GM23338 (cell line): Measurements from ENCODE around the gene NUP214. TPM values are rescaled to one million over a fixed set of nuclear protein-coding genes. Genes with fewer than 3 reads are reported as not detected.

Experiments
- ATAC-seq: fragments of 200-7000 bp; cut with Tn5 transposase; 3 replicates; pipeline ENCODE4 v1.9.1; 2020
- DNase-seq: peaks from one replicate; pipeline ENCODE4 v3.0.0-alpha.2; 2015; ENCODE audit warnings: low spot score
- H2AFZ ChIP-seq: fragments of 200-600 bp; sonication (generic); 2 replicates; pipeline ENCODE4 v1.8.0; 2016; ENCODE audit warnings: antibody characterized with exemption, mild to moderate bottlenecking, moderate library complexity
- H3F3A ChIP-seq: fragments of 200-600 bp; sonication (generic); replicated peaks from 2 replicates; pipeline ENCODE4 v1.8.0; 2017; ENCODE audit warnings: antibody characterized with exemption, mixed run types, low read depth
- H3K27ac ChIP-seq: fragments of 200-600 bp; sonication (generic); 2 replicates; pipeline ENCODE4 v1.6.1; 2016; ENCODE audit warnings: low read depth
- H3K27me3 ChIP-seq: fragments of 200-600 bp; sonication (generic); 2 replicates; pipeline ENCODE4 v1.8.0; 2016; ENCODE audit warnings: mild to moderate bottlenecking, mixed run types, moderate library complexity; ENCODE audit not compliant: insufficient read depth
- H3K36me3 ChIP-seq: fragments of 200-600 bp; sonication (generic); 2 replicates; pipeline ENCODE4 v1.8.0; 2016; ENCODE audit warnings: mild to moderate bottlenecking; ENCODE audit not compliant: insufficient read depth
- H3K4me1 ChIP-seq: fragments of 200-600 bp; sonication (generic); 2 replicates; pipeline ENCODE4 v1.8.0; 2016; ENCODE audit warnings: mild to moderate bottlenecking, moderate library complexity; ENCODE audit not compliant: insufficient read depth
- H3K4me2 ChIP-seq: fragments of 200-600 bp; sonication (generic); 2 replicates; pipeline ENCODE4 v1.7.1; 2017; ENCODE audit warnings: mixed run types
- H3K4me3 ChIP-seq: fragments of 200-600 bp; sonication (generic); 2 replicates; pipeline ENCODE4 v1.6.1; 2016; ENCODE audit warnings: mixed run types
- H3K79me2 ChIP-seq: fragments of 200-600 bp; sonication (generic); replicated peaks from 2 replicates; pipeline ENCODE4 v1.8.0; 2017; ENCODE audit warnings: mild to moderate bottlenecking; ENCODE audit not compliant: insufficient read depth
- H3K9me2 ChIP-seq: fragments of 200-600 bp; sonication (generic); 2 replicates; pipeline ENCODE4 v1.8.0; 2017; ENCODE audit not compliant: insufficient read depth
- H4K20me1 ChIP-seq: fragments of 200-600 bp; sonication (generic); replicated peaks from 2 replicates; pipeline ENCODE4 v1.8.0; 2017; ENCODE audit warnings: mild to moderate bottlenecking; ENCODE audit not compliant: insufficient read depth
- H3K27ac Mint-ChIP-seq: 2 replicates; pipeline ENCODE4 v1.8.0; 2020; ENCODE audit warnings: inconsistent platforms, mild to moderate bottlenecking, moderate library complexity, mixed read lengths
- H3K27me3 Mint-ChIP-seq: 3 replicates; pipeline ENCODE4 v1.8.0; 2022; ENCODE audit warnings: low read depth, mild to moderate bottlenecking, moderate library complexity, mixed read lengths, inconsistent platforms; ENCODE audit not compliant: insufficient read depth, poor library complexity
- H3K36me3 Mint-ChIP-seq: 3 replicates; pipeline ENCODE4 v1.8.0; 2021; ENCODE audit warnings: low read depth, mild to moderate bottlenecking, inconsistent platforms, moderate library complexity, mixed read lengths
- H3K4me1 Mint-ChIP-seq: 3 replicates; pipeline ENCODE4 v1.8.0; 2020; ENCODE audit warnings: mild to moderate bottlenecking, inconsistent platforms, mixed read lengths
- H3K4me3 Mint-ChIP-seq: 3 replicates; pipeline ENCODE4 v1.8.0; 2021; ENCODE audit warnings: moderate library complexity, mild to moderate bottlenecking, inconsistent platforms, mixed read lengths
- H3K9me3 Mint-ChIP-seq: 3 replicates; pipeline ENCODE4 v1.8.0; 2020; ENCODE audit warnings: moderate library complexity, mild to moderate bottlenecking, inconsistent platforms, mixed read lengths
- CREB1 ChIP-seq: fragments of 250-450 bp; sonication (Bioruptor Pico); IDR thresholded peaks from 2 replicates; pipeline ENCODE4 v1.5.0; 2020; ENCODE audit warnings: low read depth, mild to moderate bottlenecking, moderate library complexity
- EZH2 ChIP-seq: fragments of 200-600 bp; sonication (generic); IDR thresholded peaks from one replicate; pipeline ENCODE4 v1.8.0; 2017; ENCODE audit warnings: antibody characterized with exemption, mild to moderate bottlenecking, low read depth; ENCODE audit not compliant: unreplicated experiment
- EZH2phosphoT487 ChIP-seq: fragments of 200-600 bp; sonication (generic); IDR thresholded peaks from one replicate; pipeline ENCODE4 v1.8.1; 2018; ENCODE audit warnings: antibody characterized with exemption; ENCODE audit not compliant: unreplicated experiment
- JUNB ChIP-seq: IDR thresholded peaks from one replicate; pipeline ENCODE4 v1.6.1; 2016; ENCODE audit warnings: antibody characterized with exemption; ENCODE audit not compliant: unreplicated experiment
- NANOG ChIP-seq: IDR thresholded peaks from 2 replicates; pipeline ENCODE4 v1.6.1; 2016; ENCODE audit warnings: antibody characterized with exemption, borderline replicate concordance
- POLR2AphosphoS5 ChIP-seq: IDR thresholded peaks from 2 replicates; pipeline ENCODE4 v1.6.1; 2016; ENCODE audit warnings: antibody characterized with exemption, low read depth
- STAT1 ChIP-seq: IDR thresholded peaks from one replicate; pipeline ENCODE4 v1.6.1; 2016; ENCODE audit warnings: antibody characterized with exemption; ENCODE audit not compliant: unreplicated experiment
- ZNF114 ChIP-seq: fragments of 250-450 bp; sonication (Bioruptor Pico); IDR thresholded peaks from 2 replicates; pipeline ENCODE4 v1.5.0; 2020; ENCODE audit warnings: mild to moderate bottlenecking, moderate library complexity
- ZNF331 ChIP-seq: fragments of 250-450 bp; sonication (Bioruptor Pico); IDR thresholded peaks from 2 replicates; pipeline ENCODE4 v1.5.0; 2020; ENCODE audit warnings: low read depth, mild to moderate bottlenecking, moderate library complexity
- polyA plus RNA-seq: library from polyadenylated mRNA; unstranded; fragments of >200 nt; fragmentation: Nextera tagmentation; extraction: Ambion mirVana; gene quantifications from 2 replicates; pipeline ENCODE4 v1.2.1, GENCODE V29; 2016
- total RNA-seq: library from RNA; depleted of rRNA; stranded (reverse); fragments of >200 nt; shearing (Covaris generic); gene quantifications from 2 replicates; pipeline ENCODE4 v1.2.3, GENCODE V29; 2014
- TF ChIP-seq, protein P1 (sequence below): IDR thresholded peaks from 2 replicates; pipeline ENCODE4 v1.6.1; 2016; ENCODE audit warnings: antibody characterized with exemption
- TF ChIP-seq, protein P2 (sequence below): fragments of 250-450 bp; sonication (Bioruptor Pico); IDR thresholded peaks from 2 replicates; pipeline ENCODE4 v1.5.0; 2020; ENCODE audit warnings: mild to moderate bottlenecking, moderate library complexity
- TF ChIP-seq, protein P3 (sequence below), 2 experiments: fragments of 200-600 bp in 1 of 2; sonication (generic) in 1 of 2; conservative IDR thresholded peaks; 2 replicates each; pipeline versions ENCODE4 v1.5.1 to v1.6.1; 2016 to 2017; ENCODE audit warnings: antibody characterized with exemption in 2 of 2, low read depth in 2 of 2, mild to moderate bottlenecking in 2 of 2, moderate library complexity in 1 of 2
- TF ChIP-seq, protein P4 (sequence below): IDR thresholded peaks from one replicate; pipeline ENCODE4 v1.6.1; 2018; ENCODE audit warnings: antibody characterized with exemption; ENCODE audit not compliant: unreplicated experiment

NUP214 gene
- total and polyA plus RNA-seq, 2 experiments from 2014 or later, result 36.0 to 57.0 TPM

DNA sequence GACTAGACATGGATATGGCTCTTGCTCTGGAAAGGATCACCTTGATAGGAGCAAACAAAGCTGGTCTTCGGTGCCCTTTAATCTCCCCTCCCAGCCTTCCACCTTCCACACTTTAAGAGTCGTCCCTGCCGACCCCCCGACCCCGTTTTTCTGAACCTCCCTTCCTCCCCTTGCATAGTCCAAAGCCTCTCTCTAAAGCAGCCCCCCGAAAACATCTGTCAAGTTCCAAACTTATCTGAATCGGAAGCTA, 423 bp upstream of the NUP214 start:
- peak overlapping the region; percentile 90 for H3K4me2 ChIP-seq

More for the DNA sequence above, 423 bp upstream of the NUP214 start:
- Mint-ChIP-seq H3K9me3 (no peaks in the 10 kb centered on the region), H3K4me1 (peaks cover 8% of the 10 kb centered on the region; the same call in 1 of the 3 replicates), H3K36me3 (peaks cover 45% of the 10 kb centered on the region), H3K27ac (peak overlapping the region; percentile 99), H3K27me3 (peaks cover 11% of the 10 kb centered on the region), H3K4me3 (peak overlapping the region; percentile 98)
- H3K27ac ChIP-seq, result peak overlapping the region; percentile 97
- TF ChIP-seq ZNF331 (CRISPR knock-in tag) (no peak), POLR2AphosphoS5 (no peak), CREB1 (no peak), EZH2phosphoT487 (no peak), EZH2 (no peak), NANOG (no peak), STAT1 (no peak), ZNF114 (CRISPR knock-in tag) (no peak), JUNB (no peak)
- TF ChIP-seq, protein P1, sequence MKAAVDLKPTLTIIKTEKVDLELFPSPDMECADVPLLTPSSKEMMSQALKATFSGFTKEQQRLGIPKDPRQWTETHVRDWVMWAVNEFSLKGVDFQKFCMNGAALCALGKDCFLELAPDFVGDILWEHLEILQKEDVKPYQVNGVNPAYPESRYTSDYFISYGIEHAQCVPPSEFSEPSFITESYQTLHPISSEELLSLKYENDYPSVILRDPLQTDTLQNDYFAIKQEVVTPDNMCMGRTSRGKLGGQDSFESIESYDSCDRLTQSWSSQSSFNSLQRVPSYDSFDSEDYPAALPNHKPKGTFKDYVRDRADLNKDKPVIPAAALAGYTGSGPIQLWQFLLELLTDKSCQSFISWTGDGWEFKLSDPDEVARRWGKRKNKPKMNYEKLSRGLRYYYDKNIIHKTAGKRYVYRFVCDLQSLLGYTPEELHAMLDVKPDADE, result no peak
- TF ChIP-seq, protein P2, sequence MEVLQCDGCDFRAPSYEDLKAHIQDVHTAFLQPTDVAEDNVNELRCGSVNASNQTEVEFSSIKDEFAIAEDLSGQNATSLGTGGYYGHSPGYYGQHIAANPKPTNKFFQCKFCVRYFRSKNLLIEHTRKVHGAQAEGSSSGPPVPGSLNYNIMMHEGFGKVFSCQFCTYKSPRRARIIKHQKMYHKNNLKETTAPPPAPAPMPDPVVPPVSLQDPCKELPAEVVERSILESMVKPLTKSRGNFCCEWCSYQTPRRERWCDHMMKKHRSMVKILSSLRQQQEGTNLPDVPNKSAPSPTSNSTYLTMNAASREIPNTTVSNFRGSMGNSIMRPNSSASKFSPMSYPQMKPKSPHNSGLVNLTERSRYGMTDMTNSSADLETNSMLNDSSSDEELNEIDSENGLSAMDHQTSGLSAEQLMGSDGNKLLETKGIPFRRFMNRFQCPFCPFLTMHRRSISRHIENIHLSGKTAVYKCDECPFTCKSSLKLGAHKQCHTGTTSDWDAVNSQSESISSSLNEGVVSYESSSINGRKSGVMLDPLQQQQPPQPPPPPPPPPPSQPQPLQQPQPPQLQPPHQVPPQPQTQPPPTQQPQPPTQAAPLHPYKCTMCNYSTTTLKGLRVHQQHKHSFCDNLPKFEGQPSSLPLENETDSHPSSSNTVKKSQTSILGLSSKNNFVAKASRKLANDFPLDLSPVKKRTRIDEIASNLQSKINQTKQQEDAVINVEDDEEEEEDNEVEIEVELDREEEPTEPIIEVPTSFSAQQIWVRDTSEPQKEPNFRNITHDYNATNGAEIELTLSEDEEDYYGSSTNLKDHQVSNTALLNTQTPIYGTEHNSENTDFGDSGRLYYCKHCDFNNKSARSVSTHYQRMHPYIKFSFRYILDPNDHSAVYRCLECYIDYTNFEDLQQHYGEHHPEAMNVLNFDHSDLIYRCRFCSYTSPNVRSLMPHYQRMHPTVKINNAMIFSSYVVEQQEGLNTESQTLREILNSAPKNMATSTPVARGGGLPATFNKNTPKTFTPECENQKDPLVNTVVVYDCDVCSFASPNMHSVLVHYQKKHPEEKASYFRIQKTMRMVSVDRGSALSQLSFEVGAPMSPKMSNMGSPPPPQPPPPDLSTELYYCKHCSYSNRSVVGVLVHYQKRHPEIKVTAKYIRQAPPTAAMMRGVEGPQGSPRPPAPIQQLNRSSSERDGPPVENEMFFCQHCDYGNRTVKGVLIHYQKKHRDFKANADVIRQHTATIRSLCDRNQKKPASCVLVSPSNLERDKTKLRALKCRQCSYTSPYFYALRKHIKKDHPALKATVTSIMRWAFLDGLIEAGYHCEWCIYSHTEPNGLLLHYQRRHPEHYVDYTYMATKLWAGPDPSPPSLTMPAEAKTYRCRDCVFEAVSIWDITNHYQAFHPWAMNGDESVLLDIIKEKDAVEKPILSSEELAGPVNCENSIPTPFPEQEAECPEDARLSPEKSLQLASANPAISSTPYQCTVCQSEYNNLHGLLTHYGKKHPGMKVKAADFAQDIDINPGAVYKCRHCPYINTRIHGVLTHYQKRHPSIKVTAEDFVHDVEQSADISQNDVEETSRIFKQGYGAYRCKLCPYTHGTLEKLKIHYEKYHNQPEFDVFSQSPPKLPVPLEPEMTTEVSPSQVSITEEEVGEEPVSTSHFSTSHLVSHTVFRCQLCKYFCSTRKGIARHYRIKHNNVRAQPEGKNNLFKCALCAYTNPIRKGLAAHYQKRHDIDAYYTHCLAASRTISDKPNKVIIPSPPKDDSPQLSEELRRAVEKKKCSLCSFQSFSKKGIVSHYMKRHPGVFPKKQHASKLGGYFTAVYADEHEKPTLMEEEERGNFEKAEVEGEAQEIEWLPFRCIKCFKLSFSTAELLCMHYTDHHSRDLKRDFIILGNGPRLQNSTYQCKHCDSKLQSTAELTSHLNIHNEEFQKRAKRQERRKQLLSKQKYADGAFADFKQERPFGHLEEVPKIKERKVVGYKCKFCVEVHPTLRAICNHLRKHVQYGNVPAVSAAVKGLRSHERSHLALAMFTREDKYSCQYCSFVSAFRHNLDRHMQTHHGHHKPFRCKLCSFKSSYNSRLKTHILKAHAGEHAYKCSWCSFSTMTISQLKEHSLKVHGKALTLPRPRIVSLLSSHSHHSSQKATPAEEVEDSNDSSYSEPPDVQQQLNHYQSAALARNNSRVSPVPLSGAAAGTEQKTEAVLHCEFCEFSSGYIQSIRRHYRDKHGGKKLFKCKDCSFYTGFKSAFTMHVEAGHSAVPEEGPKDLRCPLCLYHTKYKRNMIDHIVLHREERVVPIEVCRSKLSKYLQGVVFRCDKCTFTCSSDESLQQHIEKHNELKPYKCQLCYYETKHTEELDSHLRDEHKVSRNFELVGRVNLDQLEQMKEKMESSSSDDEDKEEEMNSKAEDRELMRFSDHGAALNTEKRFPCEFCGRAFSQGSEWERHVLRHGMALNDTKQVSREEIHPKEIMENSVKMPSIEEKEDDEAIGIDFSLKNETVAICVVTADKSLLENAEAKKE (CRISPR knock-in tag), result no peak
- TF ChIP-seq, protein P3, sequence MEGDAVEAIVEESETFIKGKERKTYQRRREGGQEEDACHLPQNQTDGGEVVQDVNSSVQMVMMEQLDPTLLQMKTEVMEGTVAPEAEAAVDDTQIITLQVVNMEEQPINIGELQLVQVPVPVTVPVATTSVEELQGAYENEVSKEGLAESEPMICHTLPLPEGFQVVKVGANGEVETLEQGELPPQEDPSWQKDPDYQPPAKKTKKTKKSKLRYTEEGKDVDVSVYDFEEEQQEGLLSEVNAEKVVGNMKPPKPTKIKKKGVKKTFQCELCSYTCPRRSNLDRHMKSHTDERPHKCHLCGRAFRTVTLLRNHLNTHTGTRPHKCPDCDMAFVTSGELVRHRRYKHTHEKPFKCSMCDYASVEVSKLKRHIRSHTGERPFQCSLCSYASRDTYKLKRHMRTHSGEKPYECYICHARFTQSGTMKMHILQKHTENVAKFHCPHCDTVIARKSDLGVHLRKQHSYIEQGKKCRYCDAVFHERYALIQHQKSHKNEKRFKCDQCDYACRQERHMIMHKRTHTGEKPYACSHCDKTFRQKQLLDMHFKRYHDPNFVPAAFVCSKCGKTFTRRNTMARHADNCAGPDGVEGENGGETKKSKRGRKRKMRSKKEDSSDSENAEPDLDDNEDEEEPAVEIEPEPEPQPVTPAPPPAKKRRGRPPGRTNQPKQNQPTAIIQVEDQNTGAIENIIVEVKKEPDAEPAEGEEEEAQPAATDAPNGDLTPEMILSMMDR (conservative IDR thresholded peaks at IDR 0.05; ENCODE audit: low read depth in 2 of 2), result no peak
- TF ChIP-seq, protein P4, sequence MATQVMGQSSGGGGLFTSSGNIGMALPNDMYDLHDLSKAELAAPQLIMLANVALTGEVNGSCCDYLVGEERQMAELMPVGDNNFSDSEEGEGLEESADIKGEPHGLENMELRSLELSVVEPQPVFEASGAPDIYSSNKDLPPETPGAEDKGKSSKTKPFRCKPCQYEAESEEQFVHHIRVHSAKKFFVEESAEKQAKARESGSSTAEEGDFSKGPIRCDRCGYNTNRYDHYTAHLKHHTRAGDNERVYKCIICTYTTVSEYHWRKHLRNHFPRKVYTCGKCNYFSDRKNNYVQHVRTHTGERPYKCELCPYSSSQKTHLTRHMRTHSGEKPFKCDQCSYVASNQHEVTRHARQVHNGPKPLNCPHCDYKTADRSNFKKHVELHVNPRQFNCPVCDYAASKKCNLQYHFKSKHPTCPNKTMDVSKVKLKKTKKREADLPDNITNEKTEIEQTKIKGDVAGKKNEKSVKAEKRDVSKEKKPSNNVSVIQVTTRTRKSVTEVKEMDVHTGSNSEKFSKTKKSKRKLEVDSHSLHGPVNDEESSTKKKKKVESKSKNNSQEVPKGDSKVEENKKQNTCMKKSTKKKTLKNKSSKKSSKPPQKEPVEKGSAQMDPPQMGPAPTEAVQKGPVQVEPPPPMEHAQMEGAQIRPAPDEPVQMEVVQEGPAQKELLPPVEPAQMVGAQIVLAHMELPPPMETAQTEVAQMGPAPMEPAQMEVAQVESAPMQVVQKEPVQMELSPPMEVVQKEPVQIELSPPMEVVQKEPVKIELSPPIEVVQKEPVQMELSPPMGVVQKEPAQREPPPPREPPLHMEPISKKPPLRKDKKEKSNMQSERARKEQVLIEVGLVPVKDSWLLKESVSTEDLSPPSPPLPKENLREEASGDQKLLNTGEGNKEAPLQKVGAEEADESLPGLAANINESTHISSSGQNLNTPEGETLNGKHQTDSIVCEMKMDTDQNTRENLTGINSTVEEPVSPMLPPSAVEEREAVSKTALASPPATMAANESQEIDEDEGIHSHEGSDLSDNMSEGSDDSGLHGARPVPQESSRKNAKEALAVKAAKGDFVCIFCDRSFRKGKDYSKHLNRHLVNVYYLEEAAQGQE, result no peak
- peaks cover 7% of the 10 kb centered on the region for H3K4me1 ChIP-seq
- peaks cover 13% of the 10 kb centered on the region; the same call in 1 of the 2 replicates for H4K20me1 ChIP-seq
- H3K36me3 ChIP-seq, result peaks cover 27% of the 10 kb centered on the region
- H3K9me2 ChIP-seq, result no peaks in the 10 kb centered on the region
- H3K27me3 ChIP-seq, result no peaks in the 10 kb centered on the region
- H3F3A ChIP-seq, result peaks cover 23% of the 10 kb centered on the region; the same call in 1 of the 2 replicates
- H2AFZ ChIP-seq, result peak overlapping the region; percentile 34
- H3K79me2 ChIP-seq, result peaks cover 23% of the 10 kb centered on the region
- peak; percentile 18 for DNase-seq
- peak overlapping the region; percentile 98 for H3K4me3 ChIP-seq
- peak; percentile 11 for ATAC-seq
